Lung (tissue), 12 donors: ENCODE measurements around the gene RHBDL2. TPM values are rescaled to one million over a fixed set of nuclear protein-coding genes. Genes with fewer than 3 reads are reported as not detected.

ENCODE experiments used
- ATAC-seq: fragments of 200-7000 bp; cut with Tn5 transposase; one replicate; pipeline ENCODE4 v1.9.1; 2020; ENCODE audit warnings: moderate number of reproducible peaks; ENCODE audit not compliant: insufficient read depth, low FRiP score
- DNase-seq, 3 donors: peaks; one replicate each; pipeline ENCODE4 v3.0.0-alpha.2; 2013 to 2017
- H3K27ac ChIP-seq, 2 donors: one replicate each; pipeline ENCODE4 v1.5.1; 2013; ENCODE audit warnings: mild to moderate bottlenecking in 2 of 2, moderate library complexity in 2 of 2, control low read depth in 1 of 2, inconsistent platforms in 1 of 2, low read depth in 1 of 2, low read length in 1 of 2
- H3K27me3 ChIP-seq, 3 donors: one replicate each; pipeline ENCODE4 v1.5.1; 2013; ENCODE audit warnings: low read length in 2 of 3; ENCODE audit not compliant: control insufficient read depth in 3 of 3, insufficient read depth in 3 of 3
- H3K36me3 ChIP-seq, 4 donors: one replicate each; pipeline ENCODE4 v1.5.1; 2013; ENCODE audit warnings: low read length in 4 of 4, mild to moderate bottlenecking in 1 of 4, moderate library complexity in 1 of 4; ENCODE audit not compliant: control insufficient read depth in 4 of 4, insufficient read depth in 4 of 4
- H3K4me1 ChIP-seq, 5 donors: one replicate each; pipeline ENCODE4 v1.5.1; 2013; ENCODE audit warnings: low read length in 5 of 5, mild to moderate bottlenecking in 2 of 5, moderate library complexity in 1 of 5; ENCODE audit not compliant: control insufficient read depth in 5 of 5, insufficient read depth in 5 of 5
- H3K4me3 ChIP-seq: one replicate; pipeline ENCODE4 v1.5.1; 2013; ENCODE audit warnings: mild to moderate bottlenecking, control low read depth, moderate library complexity
- H3K9ac ChIP-seq, 2 donors: one replicate each; pipeline ENCODE4 v1.5.1; 2013; ENCODE audit warnings: low read length in 2 of 2, control low read depth in 1 of 2; ENCODE audit not compliant: insufficient read depth in 1 of 2
- H3K9me3 ChIP-seq, 4 donors: one replicate each; pipeline ENCODE4 v1.5.1; 2013; ENCODE audit warnings: low read length in 3 of 4, mild to moderate bottlenecking in 1 of 4, moderate library complexity in 1 of 4; ENCODE audit not compliant: control insufficient read depth in 4 of 4, insufficient read depth in 3 of 4
- WGBS, 2 donors: extraction: QIAGEN DNeasy Blood & Tissue Kit; methylation state at CpG; one replicate each; pipeline ENCODE4 v1.1.7; 2013; 5-methylcytosine and 5-hydroxymethylcytosine counted together
- polyA plus RNA-seq, 2 donors: library from polyadenylated mRNA; stranded (reverse); fragments of 200-250 nt; gene quantifications; one replicate each; pipeline ENCODE4 v1.2.1, GENCODE V29; 2013
- total RNA-seq, 2 donors: library from RNA; depleted of rRNA in 1 of 2; stranded (reverse); fragments of >200 nt in 1 of 2; gene quantifications; one replicate each; pipeline ENCODE4 v1.2.1, GENCODE V29; 2014 to 2021
- TF ChIP-seq, protein P1 (sequence below): IDR thresholded peaks from 2 replicates; pipeline ENCODE4 v1.5.1; 2012; ENCODE audit warnings: mild to moderate bottlenecking; ENCODE audit errors: control extremely low read depth, extremely low read depth
- donor health status: control.
- donor health status: control.
- donor health status: Bipolar disorder and iron deficiency.
- donor health status: healthy.
- donor health status: DM: yes; HTN: yes; CAD: no.

Gene RHBDL2
- total and polyA plus RNA-seq, 4 donors: 0.97 to 3.3 (median 1.2) TPM

DNA sequence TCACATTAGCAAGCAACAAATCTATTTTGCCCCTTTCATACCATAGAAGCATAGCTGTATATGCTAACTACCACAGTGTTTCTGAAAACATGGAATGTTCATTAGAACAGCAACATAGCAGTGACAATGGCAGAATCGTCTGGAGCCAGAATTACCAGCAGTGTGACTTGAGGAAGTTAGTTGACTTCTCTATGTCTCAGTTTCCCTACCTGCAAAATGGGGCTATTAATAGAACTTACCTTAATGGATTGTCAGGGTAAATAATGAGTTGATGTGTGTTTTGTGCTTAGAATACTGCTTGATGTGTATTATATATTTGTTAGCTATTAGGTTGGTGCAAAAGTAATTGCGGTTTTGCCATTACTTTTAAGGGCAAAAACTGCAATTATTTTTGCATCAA is 45.5 kb downstream of the RHBDL2 start:
- H3K27ac ChIP-seq: no peak overlapping the region
- 92 to 96% methylated on average over 2 of the region's 2 CpGs for WGBS, 2 donors
- TF ChIP-seq, protein P1, sequence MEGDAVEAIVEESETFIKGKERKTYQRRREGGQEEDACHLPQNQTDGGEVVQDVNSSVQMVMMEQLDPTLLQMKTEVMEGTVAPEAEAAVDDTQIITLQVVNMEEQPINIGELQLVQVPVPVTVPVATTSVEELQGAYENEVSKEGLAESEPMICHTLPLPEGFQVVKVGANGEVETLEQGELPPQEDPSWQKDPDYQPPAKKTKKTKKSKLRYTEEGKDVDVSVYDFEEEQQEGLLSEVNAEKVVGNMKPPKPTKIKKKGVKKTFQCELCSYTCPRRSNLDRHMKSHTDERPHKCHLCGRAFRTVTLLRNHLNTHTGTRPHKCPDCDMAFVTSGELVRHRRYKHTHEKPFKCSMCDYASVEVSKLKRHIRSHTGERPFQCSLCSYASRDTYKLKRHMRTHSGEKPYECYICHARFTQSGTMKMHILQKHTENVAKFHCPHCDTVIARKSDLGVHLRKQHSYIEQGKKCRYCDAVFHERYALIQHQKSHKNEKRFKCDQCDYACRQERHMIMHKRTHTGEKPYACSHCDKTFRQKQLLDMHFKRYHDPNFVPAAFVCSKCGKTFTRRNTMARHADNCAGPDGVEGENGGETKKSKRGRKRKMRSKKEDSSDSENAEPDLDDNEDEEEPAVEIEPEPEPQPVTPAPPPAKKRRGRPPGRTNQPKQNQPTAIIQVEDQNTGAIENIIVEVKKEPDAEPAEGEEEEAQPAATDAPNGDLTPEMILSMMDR: no peak
- no peak for ATAC-seq
- peaks cover 0 to 2% (median under 1%) of the 10 kb centered on the region in 4 donors for H3K36me3 ChIP-seq
- H3K4me1 ChIP-seq: no peaks in the 10 kb centered on the region
- peaks cover 0 to 3% (median 0%) of the 10 kb centered on the region in 4 donors for H3K9me3 ChIP-seq
- H3K4me3 ChIP-seq: no peak overlapping the region
- DNase-seq: no peak
- no peak overlapping the region for H3K9ac ChIP-seq
- no peaks in the 10 kb centered on the region for H3K27me3 ChIP-seq

DNA sequence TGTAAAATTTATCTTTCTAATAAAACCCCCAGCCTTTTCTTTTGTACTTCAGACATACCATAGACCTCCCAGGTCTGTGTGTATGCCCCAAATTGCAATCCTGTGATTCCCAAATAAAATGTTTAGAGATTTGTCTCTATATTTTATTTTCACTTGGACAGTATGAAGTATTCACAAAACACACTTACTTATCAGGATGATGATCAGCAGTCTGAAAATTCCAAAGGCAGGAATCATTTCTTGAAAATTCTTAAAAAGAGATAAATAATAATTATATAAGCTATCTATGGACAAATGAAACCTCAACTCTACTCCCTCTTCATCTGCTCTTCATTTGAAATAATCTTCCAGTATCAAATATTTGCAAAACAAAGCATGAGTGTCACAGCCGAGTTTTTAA is 48.7 kb downstream of the RHBDL2 start:
- H3K27me3 ChIP-seq: no peaks in the 10 kb centered on the region
- H3K4me1 ChIP-seq: no peaks in the 10 kb centered on the region
- H3K9me3 ChIP-seq: no peaks in the 10 kb centered on the region
- H3K36me3 ChIP-seq: peaks cover 0 to 2% (median under 1%) of the 10 kb centered on the region in 4 donors
- ATAC-seq: no peak
- no peak overlapping the region for H3K9ac ChIP-seq
- no peak overlapping the region for H3K4me3 ChIP-seq
- no peak overlapping the region for H3K27ac ChIP-seq
- TF ChIP-seq, protein P1: no peak
- WGBS, 2 donors: 81 to 90% methylated on average over 1 of the region's 1 CpG
- DNase-seq: no peak

DNA sequence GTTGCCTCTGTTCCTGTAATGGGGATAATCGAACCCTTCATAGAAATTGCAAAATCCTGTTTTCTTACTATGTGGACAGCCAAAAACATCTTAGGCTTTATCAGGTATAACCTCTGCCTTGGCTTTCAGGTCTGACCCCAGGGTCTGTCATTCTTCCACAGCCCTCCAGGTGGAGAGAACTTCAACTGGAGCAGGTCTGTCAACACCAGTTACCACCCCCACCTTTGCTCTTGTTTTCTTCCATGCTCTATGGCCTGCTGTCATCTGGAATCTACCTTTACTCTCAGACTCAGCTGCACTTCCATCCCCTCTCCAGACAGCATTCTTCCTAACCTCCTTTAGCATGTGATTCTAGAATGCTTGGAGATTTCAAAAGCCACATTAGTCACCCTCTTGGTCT is 49.9 kb downstream of the RHBDL2 start:
- TF ChIP-seq, protein P1: no peak
- H3K4me3 ChIP-seq: no peak overlapping the region
- H3K36me3 ChIP-seq: peaks cover 0 to 2% (median under 1%) of the 10 kb centered on the region in 4 donors
- ATAC-seq: no peak
- no peak overlapping the region for H3K27ac ChIP-seq
- no peaks in the 10 kb centered on the region for H3K27me3 ChIP-seq
- no peak overlapping the region for H3K9ac ChIP-seq
- no peaks in the 10 kb centered on the region for H3K4me1 ChIP-seq
- no peak for DNase-seq
- 83 to 89% methylated on average over 1 of the region's 1 CpG for WGBS, 2 donors
- no peaks in the 10 kb centered on the region for H3K9me3 ChIP-seq

DNA sequence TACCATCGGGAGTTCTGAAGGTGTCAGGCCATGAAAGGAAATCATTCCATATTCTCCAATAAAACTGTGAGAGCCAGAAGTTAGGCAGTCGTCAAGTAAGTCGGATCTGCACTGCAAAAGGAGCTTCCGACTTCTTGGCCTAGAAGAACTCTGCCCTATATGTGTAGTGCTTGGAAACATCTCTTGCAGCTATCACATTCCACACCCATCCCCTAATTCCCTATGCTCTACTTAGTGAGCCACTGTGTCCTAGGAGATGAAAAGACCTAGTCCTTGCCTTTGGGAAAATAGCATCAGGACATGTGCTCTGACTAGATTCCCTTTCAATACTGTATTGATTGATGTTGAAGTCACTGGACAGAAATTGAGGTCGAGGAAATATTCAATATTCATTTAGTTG is 52.0 kb downstream of the RHBDL2 start:
- Histone ChIP-seq H3K27ac (no peak overlapping the region), H3K9ac (no peak overlapping the region), H3K4me1 (no peaks in the 10 kb centered on the region), H3K27me3 (no peaks in the 10 kb centered on the region), H3K36me3 (peaks cover 0 to 2% (median under 1%) of the 10 kb centered on the region in 4 donors), H3K9me3 (no peaks in the 10 kb centered on the region), H3K4me3 (no peak overlapping the region)
- 75 to 88% methylated on average over 5 of the region's 5 CpGs for WGBS, 2 donors
- TF ChIP-seq, protein P1: no peak
- no peak for ATAC-seq
- no peak for DNase-seq
